ENCODE results near the gene PKDCC.
"Not testable (repeated sequence)": the region's sequence is repeated elsewhere in the genome, so short reads cannot be mapped to it uniquely, and the experiment has no call there.

DNA sequence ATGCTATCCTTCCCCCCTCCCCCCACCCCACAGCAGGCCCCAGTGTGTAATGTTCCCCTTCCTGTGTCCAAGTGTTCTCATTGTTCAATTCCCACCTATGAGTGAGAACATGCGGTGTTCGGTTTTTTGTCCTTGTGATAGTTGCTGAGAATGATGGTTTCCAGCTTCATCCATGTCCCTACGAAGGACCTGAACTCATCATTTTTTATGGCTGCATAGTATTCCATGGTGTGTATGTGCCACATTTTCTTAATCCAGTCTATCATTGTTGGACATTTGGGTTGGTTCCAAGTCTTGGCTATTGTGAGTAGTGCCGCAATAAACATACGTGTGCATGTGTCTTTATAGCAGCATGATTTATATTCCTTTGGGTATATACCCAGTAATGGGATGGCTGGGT lies 17.9 kb downstream of the PKDCC start:
- TF ChIP-seq, protein P1, sequence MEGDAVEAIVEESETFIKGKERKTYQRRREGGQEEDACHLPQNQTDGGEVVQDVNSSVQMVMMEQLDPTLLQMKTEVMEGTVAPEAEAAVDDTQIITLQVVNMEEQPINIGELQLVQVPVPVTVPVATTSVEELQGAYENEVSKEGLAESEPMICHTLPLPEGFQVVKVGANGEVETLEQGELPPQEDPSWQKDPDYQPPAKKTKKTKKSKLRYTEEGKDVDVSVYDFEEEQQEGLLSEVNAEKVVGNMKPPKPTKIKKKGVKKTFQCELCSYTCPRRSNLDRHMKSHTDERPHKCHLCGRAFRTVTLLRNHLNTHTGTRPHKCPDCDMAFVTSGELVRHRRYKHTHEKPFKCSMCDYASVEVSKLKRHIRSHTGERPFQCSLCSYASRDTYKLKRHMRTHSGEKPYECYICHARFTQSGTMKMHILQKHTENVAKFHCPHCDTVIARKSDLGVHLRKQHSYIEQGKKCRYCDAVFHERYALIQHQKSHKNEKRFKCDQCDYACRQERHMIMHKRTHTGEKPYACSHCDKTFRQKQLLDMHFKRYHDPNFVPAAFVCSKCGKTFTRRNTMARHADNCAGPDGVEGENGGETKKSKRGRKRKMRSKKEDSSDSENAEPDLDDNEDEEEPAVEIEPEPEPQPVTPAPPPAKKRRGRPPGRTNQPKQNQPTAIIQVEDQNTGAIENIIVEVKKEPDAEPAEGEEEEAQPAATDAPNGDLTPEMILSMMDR (IDR thresholded peaks at IDR 0.05), result not testable (repeated sequence)
- not testable (repeated sequence) for TF ChIP-seq EZH2 (IDR thresholded peaks at IDR 0.05; ENCODE audit: borderline replicate concordance, insufficient read depth, low read depth, low read length, poor library complexity, severe bottlenecking)
